HG03575 (cell line): ENCODE results near the gene CHCHD6.

Experiments
- ATAC-seq: cut with Tn5 transposase; IDR thresholded peaks from one replicate; pipeline ENCODE4 v1.9.1; 2021; ENCODE audit not compliant: unreplicated experiment, insufficient number of reproducible peaks, low FRiP score; ENCODE audit errors: extremely low read depth

Gene CHCHD6

DNA sequence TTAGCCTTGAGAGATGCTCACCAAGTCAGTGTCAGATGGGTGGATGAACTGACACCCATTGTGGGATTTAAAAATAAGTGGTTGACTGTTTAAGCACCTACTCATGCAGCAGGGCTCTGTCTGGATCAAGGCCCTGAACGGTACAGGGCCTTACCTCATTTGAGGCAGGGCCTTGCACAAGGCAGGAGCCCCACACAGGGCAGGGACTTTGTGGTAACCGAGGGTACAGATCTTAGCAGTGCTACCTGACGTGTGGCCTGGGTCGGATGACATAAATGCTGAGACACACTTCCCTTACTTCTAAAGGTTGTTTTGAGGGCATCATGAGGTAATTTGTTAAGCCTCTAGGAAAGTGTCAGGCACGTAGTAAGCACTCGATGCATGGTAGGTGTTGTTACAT lies 219.4 kb downstream of the CHCHD6 start:
- no peak for ATAC-seq

DNA sequence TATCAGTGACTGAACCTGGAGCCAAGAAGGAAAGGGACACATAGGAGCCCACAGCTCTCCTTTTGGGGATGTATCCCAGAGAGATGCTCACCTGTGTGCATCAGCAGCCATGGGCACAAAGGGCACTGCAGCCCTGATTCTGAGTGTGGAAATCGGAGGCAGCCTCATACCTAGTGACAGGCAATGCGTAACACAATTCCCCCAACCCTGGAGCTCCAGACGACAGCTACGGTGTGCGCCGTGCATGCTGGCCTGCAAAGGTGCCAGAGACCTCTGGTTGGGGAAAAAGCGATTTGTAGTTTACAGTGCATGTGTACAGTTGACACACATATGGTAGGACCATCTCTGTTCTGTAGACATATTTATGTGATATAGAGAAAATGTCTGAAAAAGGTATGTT lies 219.9 kb downstream of the CHCHD6 start:
- no peak for ATAC-seq

DNA sequence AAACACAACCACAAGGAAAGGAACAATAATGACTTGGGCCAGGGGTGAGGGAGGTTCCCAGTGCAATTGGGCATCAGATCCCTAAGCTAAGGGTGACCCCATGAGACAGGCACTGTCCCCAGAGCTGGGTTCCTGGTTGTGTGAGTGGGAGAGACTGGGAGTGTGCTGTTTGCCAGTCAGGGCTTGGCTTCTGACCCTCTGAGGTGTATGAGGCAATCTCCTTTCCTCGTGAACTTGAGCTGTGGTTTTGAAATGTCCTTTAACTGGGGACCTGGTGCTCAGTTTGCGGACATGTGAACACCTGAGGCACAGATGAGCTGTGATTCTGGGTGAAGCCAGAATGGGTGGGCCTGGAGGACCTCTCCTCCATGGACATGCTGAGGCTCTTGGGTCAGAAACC lies 220.4 kb downstream of the CHCHD6 start:
- no peak for ATAC-seq

DNA sequence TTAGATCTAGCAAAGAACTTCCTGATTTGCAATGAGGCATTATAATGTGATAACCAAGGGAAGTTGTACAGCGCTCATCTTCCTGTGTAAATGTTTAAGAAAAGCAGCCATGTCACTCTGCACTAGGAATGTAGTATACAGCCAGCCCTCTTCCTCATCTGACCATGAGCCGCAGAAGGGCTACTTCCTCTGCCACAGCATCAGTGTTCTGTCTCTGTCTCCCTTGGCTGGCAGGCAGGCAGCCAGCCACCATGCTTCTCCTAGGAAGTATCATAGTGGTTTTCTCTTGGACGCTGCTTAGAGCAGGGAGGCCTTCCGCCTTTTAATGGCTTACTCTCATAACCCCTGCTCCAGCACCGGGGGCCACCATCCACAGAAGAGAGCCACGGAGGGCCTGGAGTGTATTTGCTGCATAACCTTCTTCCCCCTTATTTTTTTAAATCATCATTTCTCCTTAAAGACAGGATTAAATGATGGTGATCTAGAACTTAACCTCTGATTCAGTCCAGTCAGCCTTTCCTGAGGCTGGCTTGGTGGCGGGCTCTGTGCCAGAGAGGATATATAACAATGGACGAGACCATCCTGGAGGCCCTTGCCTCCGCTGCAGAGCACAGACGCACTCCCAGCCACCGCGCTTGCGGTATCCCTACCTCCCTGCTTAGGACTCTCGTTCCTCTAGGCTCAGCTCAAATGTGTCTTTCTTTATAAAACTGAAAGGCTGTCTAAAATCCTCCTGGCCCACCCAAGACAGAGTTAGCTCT lies 221.6 kb downstream of the CHCHD6 start:
- ATAC-seq, result no peak

DNA sequence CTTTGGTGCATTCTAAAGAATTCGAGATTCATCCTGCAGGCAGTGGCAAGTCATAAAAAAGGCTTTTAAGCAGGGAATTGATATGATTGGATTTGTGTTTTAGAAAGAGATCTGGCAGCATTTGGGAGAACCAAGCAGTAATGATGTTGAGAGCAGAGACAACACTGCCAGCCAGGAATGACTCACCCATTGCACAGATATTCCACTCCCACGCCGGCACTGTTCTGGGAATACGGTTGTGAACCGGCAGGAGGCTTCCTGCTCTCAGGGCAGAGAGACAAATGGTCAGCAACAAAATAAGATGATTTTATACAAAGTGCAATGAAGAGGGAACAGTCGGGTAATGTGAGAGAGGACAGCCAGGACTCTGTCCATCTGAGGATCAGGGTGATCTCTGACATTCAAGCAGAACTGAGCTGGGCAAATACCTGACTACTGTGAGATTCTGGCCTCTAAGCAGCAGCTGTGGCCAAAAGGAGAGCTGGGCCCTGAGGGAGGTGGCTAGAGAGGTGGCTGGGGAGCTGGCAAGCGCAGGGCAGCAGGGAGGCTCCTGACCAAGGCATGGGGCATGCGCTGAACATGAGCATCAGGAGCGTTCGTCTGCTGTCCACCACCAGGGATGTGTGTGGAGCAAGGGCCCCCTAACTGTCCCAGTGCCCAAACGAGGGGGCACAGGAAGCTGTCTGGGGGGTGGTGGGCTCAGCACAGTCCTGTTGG lies 222.8 kb downstream of the CHCHD6 start:
- no peak for ATAC-seq

DNA sequence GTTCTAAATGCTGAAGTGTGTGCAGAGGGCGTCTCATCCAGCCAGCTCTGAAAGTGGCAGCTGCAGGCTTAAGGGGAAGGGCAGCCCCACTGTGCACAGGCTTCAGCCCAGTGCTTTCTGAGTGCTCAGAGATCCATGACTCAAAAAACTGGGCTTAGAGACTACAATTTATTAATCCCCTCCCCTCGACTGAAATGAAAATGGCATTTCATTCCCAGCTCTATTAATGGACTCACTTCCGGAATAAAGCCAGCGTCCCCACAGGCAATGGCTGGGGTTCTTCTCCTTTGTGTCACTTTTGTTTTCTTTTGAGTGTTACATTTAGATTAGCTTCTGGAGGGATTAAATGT lies 223.3 kb downstream of the CHCHD6 start:
- no peak for ATAC-seq

DNA sequence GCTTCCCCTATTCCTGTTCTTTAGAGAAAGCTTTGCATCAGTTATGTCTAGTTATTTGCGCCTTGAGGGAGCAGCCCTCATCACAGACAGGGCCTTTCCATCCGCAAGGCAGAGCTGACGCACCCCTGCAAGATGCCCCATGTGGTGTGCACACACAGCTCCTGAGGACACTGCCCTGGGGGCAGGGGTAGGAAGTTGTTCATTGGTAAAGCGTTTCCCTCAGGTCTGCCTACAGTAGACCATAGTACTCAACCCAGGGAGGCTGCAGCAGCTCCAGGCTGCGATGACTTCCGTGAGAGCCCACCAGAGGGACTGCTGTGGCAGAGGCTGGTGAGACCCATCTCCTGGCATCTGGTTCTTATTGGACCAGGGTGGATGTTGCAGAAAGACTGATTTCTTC lies 223.8 kb downstream of the CHCHD6 start:
- ATAC-seq, result no peak

DNA sequence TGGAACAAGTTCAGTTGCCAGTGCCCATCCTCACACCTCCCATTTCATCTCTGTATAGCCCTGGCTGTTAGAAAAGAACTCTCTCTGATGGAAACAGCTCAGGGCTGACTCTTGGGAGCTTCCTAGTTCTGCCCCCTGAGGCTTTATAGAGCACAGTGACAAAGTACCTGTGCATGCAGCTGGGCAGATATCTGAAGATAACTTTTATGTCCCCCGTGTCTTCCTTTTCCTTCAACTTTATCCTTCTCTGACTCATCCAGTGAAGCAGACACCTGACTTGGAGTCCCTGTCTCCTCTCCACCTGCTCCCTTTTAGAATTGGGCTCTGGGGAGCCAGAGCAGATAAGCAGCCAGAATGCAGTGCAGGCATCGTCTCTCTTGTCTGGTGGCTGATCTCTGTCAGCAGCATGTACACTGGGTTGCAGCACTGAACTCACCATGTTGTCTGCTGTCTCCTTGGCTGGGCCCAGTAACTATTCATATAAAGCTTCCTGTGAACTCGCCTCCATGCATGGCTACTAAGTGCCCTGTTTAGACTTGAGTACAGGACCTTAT lies 225.0 kb downstream of the CHCHD6 start:
- no peak for ATAC-seq

DNA sequence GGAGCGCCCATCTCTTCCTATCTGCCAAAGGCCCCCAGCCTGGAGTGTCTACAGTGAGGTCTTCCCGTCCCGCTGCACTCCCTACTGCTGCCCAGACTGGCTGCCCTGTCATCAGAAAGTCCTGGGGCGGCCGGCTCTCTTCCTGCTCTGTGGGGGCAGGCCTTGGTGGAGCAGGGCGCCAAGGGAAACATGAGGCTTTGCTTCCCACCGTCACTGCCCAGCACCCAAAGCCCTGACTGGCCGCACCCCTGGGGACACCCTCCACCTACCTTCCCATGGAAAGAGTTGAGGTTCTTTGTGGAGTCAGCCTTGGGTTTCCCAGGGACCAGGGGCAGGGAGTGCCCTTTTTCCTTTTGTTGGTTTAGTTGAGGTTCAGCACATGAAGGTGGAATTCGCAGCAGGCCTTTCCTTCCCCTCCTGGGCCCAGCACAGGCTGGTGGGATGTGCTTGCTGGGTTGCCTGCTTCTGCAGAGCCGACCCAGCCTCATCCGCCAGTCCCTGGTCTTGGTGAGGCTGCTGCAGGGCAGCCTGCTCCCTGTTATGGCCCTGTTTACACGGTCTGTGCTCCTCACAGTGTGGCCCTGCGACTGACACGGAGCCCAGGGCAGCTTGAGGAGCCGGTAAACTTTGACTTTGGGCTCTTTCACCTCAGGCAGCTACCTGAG lies 227.0 kb downstream of the CHCHD6 start:
- no peak for ATAC-seq

DNA sequence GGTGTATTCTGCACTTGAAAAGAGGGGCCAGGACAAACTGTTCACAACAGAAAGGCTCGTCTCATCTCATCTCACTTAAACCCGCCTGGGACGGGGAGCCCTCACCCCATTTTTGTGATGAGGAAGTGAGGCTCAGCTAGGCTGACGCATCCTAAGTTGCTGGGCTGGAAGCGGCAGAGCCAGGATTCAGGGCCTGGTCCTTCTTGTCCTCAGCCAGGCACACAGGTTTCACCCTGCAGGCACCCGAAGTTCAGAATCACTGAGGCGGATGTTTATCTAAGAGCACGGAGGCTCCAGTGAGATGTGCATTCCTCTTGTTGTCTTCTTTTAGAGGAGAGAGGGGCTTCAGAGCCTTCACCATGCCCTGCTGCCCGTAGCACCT lies 227.8 kb downstream of the CHCHD6 start:
- no peak for ATAC-seq

DNA sequence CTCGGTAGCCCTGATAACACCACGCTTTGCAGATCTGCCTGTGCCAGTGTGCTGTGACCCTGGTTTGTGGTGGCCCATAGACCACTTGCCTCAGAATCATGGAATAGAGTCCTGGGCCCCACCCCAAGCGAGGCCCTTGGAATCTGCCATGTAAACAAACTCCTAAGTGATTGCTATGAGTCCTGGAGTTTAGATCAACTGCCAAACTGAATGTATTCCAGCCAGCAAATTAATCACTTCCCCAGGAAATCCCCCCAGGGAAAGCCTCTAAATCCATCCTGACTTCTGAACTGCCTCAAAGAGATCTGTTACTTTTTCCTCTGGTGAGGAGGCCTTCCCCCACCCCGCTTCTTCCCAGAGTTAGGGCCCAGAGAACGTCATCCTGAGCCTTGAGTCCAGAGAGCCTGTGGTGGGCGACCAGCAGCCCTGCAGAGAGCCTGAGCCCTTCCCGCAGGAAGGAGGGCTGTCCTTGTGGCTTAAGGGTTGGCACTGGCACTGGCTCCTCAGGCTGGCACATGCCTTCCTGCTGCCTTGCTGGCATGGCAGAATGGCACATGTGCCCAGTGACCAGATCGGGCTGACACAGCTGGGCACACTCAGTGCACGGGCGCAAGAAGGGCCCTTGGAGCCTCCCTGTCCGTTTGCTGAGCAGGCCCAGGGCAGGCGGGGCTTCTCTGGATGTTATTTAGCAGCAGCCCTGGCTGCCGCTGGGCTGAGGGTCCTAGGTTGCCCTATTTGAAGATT lies 228.3 kb downstream of the CHCHD6 start:
- no peak for ATAC-seq

DNA sequence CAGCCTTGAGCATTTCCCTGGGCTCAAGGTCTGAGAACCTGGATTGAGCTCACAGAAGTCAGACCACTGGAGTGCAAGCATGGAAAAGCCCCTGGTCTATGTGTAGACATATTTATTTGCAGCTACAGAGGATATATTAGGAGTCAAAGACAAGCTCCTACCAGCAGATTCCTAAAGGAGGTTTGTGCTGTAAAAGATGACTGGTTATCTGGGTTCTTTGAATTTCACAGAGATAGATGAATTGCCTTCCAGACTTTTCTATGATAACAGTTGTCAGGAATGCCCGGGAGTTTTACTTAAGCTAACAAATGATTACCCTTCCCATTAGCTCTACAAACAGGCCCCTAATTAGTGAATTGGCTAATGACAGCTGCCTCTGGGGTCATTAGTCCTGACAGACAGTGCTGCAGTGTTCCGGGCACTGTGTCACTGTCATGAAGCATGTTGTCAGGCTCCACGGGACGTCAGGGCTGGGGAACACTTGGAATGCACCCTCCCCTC lies 230.0 kb downstream of the CHCHD6 start:
- no peak for ATAC-seq

DNA sequence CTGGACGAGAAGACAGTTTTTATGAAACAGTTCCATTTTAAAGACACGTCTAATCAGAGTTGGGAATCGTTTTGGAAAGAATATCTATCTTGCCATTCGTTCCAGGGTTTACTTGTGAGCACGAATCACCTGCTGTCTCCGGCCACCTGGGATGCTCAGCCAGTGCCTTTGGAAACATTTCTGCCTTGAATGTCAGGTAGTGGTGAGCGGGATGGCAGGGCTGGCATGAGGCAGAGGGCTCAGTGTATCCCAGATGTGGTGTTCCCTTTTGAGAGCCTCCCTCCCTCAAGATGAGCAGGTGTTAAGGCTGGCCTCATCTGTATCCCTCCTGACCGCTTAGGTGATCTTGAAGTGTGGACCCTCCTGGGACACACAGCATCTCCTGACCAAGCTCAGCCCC lies 231.0 kb downstream of the CHCHD6 start:
- ATAC-seq, result no peak

DNA sequence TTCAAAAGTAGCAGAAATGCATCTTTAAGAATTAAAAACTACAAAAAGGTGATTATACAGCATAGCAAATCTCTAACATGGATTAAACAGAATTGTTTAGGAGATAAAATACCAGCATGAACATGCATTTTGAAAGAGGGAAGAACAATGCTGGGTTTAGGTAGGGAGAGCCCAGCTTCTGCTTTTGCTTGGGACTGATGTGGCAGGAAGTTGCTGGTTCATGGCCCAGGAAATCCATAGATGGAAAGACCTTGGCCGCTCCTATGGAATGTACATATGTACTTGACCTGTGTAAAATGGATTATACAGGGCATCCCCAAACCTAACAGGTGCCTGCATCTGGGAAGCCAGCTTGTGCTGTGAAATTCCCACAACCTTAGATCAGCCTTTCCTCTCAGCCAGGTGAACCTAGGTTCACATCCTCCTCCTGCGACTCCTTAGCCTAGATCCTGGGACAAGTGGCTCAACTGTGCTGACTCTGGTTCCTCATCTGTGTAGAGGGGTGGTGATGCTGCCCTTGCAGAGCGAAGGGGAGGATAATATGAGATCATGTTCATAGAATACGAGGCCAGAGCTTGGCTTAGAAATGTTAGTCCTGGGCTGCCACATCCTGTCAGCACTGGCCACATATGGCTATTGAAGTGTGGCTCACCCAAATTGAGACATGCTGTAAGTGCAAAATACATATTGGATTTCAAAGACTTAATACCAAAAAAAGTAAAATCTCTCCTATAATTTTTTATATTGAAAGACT lies 231.9 kb downstream of the CHCHD6 start:
- no peak for ATAC-seq

DNA sequence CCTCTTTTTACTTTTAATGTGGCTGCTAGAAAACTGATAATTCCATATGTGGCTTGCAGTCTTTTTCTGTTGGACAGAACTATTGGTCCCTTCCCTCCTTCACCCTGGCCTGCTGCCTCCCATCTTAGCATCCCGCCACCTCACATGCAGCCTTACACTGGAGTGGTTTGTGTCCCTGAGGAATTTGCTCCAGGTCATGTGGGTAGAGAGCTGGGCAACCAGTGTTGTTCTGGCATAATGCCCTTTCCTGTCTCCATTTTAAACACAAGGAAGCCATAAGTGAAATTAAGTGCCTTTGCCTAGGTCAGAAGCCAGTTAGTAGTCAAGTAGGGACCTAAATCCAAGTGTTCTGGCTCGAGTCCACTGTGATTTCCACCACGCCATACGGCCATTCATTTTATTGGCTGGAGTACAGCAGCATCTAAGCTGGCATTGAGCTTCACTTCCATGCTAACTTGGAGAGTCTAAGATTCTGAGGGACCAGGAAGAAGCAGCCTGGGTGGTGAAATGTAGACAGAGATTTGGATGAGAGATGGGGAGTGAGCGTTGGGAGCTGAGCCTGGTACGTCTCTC lies 232.9 kb downstream of the CHCHD6 start:
- ATAC-seq, result no peak

DNA sequence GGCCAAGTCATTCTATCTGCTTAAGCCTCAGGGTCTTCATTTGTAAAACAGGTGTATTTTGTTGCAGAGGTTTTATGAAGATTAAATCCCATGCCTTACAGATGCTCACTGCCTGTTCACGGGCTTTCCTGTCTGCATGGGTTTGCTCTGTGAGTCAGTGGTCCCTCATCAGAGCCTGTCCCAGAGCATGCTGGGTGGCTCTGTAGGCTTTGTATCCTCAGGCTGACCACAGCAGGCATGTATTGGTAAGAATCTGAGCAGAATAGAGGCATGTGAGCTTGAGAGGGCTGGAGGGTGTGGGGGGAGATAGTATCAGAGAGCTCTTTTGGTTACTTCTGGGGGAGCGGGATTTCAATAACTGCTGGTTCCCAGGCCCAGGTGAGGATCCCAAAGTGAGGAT lies 233.5 kb downstream of the CHCHD6 start:
- ATAC-seq, result no peak

DNA sequence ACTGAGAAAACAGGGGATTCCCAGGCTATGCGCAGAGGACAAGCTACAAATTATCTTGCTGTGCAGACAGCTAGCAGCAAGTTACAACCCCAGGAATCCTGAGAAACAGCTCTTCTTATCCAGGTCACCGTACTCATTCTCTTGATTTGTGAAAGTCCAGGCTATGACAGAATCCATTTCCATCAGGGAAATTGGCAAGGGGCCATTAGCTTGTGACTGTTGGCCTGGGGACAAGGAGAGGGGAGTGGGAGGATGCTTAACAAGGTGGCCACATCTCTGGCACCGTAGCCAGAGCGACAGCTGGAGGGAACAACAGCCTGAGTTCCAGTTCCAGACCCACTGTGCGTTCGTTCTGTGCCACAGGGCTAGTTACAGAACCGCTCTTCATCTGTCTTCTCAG lies 233.9 kb downstream of the CHCHD6 start:
- no peak for ATAC-seq
